Right lobe of liver (tissue), 4 donors: ENCODE measurements around the gene TEX261.

ENCODE experiments used
- POLR2A ChIP-seq: fragments of 450-650 bp; IDR thresholded peaks from one replicate; pipeline ENCODE4 v1.6.1; 2017; ENCODE audit warnings: antibody characterized with exemption, mild to moderate bottlenecking
- TF ChIP-seq, protein P1 (sequence below), 4 donors: fragments of 200-600 bp in 3 of 4; fragments of 450-650 bp in 1 of 4; IDR thresholded peaks; one replicate each; pipeline versions ENCODE4 v1.5.1 to v1.8.0; 2016 to 2022; ENCODE audit warnings: antibody characterized with exemption in 4 of 4, mild to moderate bottlenecking in 2 of 4
- donor health status: DM: no; HTN: no; CAD: no.
- donor health status: DM: no; HTN: no; CAD: no.
- donor health status: DM: no; HTN: yes; CAD: no.

DNA sequence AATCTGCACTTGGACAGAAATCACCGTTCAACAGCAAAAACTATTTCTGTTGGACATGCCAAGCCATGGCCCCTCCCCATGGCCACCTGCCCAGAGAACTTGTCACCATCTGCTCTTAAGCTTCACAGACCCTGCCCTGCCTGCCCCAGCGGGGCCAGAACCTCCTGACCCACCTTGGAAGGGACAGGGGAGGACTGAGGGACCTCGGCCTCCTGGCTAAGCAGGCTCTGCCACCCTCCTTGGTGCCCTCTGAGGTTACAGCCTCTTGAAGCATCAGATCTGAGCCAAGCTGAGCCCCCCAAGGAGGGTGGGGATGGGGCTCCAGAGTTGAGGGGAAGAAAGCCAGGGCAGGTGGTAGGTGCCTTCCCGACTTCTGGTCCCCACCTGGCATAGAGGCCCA, 6.5 kb downstream of the TEX261 start:
- TF ChIP-seq, protein P1, sequence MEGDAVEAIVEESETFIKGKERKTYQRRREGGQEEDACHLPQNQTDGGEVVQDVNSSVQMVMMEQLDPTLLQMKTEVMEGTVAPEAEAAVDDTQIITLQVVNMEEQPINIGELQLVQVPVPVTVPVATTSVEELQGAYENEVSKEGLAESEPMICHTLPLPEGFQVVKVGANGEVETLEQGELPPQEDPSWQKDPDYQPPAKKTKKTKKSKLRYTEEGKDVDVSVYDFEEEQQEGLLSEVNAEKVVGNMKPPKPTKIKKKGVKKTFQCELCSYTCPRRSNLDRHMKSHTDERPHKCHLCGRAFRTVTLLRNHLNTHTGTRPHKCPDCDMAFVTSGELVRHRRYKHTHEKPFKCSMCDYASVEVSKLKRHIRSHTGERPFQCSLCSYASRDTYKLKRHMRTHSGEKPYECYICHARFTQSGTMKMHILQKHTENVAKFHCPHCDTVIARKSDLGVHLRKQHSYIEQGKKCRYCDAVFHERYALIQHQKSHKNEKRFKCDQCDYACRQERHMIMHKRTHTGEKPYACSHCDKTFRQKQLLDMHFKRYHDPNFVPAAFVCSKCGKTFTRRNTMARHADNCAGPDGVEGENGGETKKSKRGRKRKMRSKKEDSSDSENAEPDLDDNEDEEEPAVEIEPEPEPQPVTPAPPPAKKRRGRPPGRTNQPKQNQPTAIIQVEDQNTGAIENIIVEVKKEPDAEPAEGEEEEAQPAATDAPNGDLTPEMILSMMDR (IDR thresholded peaks at IDR 0.05): no peak
- no peak for TF ChIP-seq POLR2A
